Measurements from ENCODE around the gene PPFIA4.

DNA sequence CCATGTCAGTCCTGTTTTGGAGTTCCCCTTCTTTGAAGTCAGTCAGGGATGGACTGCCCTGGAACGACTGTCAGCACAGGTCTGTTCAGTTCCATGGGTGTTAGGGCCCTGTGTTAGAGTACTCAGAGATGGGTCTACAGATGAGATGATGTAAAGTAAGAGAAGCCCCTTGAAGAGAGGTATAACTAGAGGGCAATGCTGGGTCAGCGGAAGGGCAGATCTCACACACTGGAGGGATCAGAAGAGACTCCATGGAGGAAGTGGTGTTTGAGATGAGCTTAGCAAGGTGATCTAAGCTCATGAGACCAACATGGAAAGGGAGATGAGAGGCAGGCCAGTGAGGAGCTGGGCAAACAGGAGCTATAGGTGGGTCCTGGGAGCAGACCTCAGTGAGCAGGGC lies 7.6 kb downstream of the PPFIA4 start:
- TF ChIP-seq, protein P1, sequence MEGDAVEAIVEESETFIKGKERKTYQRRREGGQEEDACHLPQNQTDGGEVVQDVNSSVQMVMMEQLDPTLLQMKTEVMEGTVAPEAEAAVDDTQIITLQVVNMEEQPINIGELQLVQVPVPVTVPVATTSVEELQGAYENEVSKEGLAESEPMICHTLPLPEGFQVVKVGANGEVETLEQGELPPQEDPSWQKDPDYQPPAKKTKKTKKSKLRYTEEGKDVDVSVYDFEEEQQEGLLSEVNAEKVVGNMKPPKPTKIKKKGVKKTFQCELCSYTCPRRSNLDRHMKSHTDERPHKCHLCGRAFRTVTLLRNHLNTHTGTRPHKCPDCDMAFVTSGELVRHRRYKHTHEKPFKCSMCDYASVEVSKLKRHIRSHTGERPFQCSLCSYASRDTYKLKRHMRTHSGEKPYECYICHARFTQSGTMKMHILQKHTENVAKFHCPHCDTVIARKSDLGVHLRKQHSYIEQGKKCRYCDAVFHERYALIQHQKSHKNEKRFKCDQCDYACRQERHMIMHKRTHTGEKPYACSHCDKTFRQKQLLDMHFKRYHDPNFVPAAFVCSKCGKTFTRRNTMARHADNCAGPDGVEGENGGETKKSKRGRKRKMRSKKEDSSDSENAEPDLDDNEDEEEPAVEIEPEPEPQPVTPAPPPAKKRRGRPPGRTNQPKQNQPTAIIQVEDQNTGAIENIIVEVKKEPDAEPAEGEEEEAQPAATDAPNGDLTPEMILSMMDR (IDR thresholded peaks at IDR 0.05), result no peak
- no peak for TF ChIP-seq SIN3A (IDR thresholded peaks at IDR 0.05; ENCODE audit: borderline replicate concordance, low read depth, low read length)
